ENCODE data around the gene EXO1. TPM values are rescaled to one million over a fixed set of nuclear protein-coding genes. Genes with fewer than 3 reads are reported as not detected.

Gene EXO1
- total RNA-seq, 1 experiment from 2014 or later: 18.5 TPM

- Mint-ChIP-seq H3K27ac (ENCODE audit: unreplicated experiment) (no peak overlapping the region), H3K9me3 (ENCODE audit: unreplicated experiment) (no peaks in the 10 kb centered on the region), H3K36me3 (ENCODE audit: insufficient read depth, unreplicated experiment) (no peaks in the 10 kb centered on the region), H3K4me3 (ENCODE audit: unreplicated experiment) (no peak overlapping the region), H3K27me3 (ENCODE audit: insufficient read depth, unreplicated experiment) (no peaks in the 10 kb centered on the region), H3K4me1 (ENCODE audit: low read depth, unreplicated experiment) (peaks cover 8% of the 10 kb centered on the region)
- no peak for TF ChIP-seq CTCF (IDR thresholded peaks at IDR 0.05; ENCODE audit: insufficient read depth in 1 of 2, low read depth in 1 of 2, low read length in 1 of 2, severe bottlenecking in 1 of 2, unreplicated experiment in 1 of 2)
- ChIA-PET POLR2A (no interaction called here), CTCF (no interaction called here)
- H3K4me3 ChIP-seq (ENCODE audit: low read depth, low read length): no peak overlapping the region
- BruUV-seq (replicated peaks): no TSS peak
- no peak for DNase-seq
- no peaks in the 10 kb centered on the region for H3K9me3 ChIP-seq
- no peaks in the 10 kb centered on the region for H3K27me3 ChIP-seq (replicated peaks; ENCODE audit: control insufficient read depth, insufficient read depth, low read length)
- intact Hi-C loops (cut with micrococcal nuclease; ENCODE audit: unreplicated experiment): no loop called here
- H3K36me3 ChIP-seq (ENCODE audit: control insufficient read depth, insufficient read depth, low read length): no peaks in the 10 kb centered on the region
- no peaks in the 10 kb centered on the region for H3K4me1 ChIP-seq
Measured at GRCh38 chr1:241827264-241827663, 20.7 kb upstream of the EXO1 start.

- CTCF ChIA-PET: no interaction called here
- Mint-ChIP-seq H3K27me3 (ENCODE audit: insufficient read depth, unreplicated experiment) (peaks cover 4% of the 10 kb centered on the region), H3K4me1 (ENCODE audit: low read depth, unreplicated experiment) (peaks cover 8% of the 10 kb centered on the region), H3K4me3 (ENCODE audit: unreplicated experiment) (no peak overlapping the region), H3K9me3 (ENCODE audit: unreplicated experiment) (no peaks in the 10 kb centered on the region), H3K36me3 (ENCODE audit: insufficient read depth, unreplicated experiment) (no peaks in the 10 kb centered on the region), H3K27ac (ENCODE audit: unreplicated experiment) (no peak overlapping the region)
- BruUV-seq (replicated peaks): no TSS peak
- no peak for TF ChIP-seq CTCF (IDR thresholded peaks at IDR 0.05; ENCODE audit: insufficient read depth in 1 of 2, low read depth in 1 of 2, low read length in 1 of 2, severe bottlenecking in 1 of 2, unreplicated experiment in 1 of 2)
- Histone ChIP-seq H3K4me1 (no peaks in the 10 kb centered on the region), H3K4me3 (ENCODE audit: low read depth, low read length) (no peak overlapping the region), H3K27me3 (replicated peaks; ENCODE audit: control insufficient read depth, insufficient read depth, low read length) (no peaks in the 10 kb centered on the region), H3K36me3 (ENCODE audit: control insufficient read depth, insufficient read depth, low read length) (no peaks in the 10 kb centered on the region), H3K9me3 (no peaks in the 10 kb centered on the region)
- POLR2A ChIA-PET: interaction anchor here (0.6 kb wide), 1 partner anchor 32 kb away, joined by 3 read pairs; no protein-coding TSS in a partner anchor
- intact Hi-C loops (cut with micrococcal nuclease; ENCODE audit: unreplicated experiment): no loop called here
- no peak for DNase-seq
Measured at GRCh38 chr1:241828463-241829021, 19.5 kb upstream of the EXO1 start.

GRCh38 chr1:241829468-241829867, 18.5 kb upstream of the EXO1 start:
- Mint-ChIP-seq H3K4me1 (ENCODE audit: low read depth, unreplicated experiment) (peaks cover 8% of the 10 kb centered on the region), H3K4me3 (ENCODE audit: unreplicated experiment) (no peak overlapping the region), H3K9me3 (ENCODE audit: unreplicated experiment) (no peaks in the 10 kb centered on the region), H3K27me3 (ENCODE audit: insufficient read depth, unreplicated experiment) (peaks cover 4% of the 10 kb centered on the region), H3K36me3 (ENCODE audit: insufficient read depth, unreplicated experiment) (no peaks in the 10 kb centered on the region), H3K27ac (ENCODE audit: unreplicated experiment) (no peak overlapping the region)
- H3K9me3 ChIP-seq: no peaks in the 10 kb centered on the region
- no peak overlapping the region for H3K4me3 ChIP-seq (ENCODE audit: low read depth, low read length)
- ChIA-PET CTCF (no interaction called here), POLR2A (interaction anchor here (0.6 kb wide), 1 partner anchor 33 kb away, joined by 3 read pairs; no protein-coding TSS in a partner anchor)
- DNase-seq: no peak
- intact Hi-C loops (cut with micrococcal nuclease; ENCODE audit: unreplicated experiment): no loop called here
- no TSS peak for BruUV-seq (replicated peaks)
- H3K27me3 ChIP-seq (replicated peaks; ENCODE audit: control insufficient read depth, insufficient read depth, low read length): no peaks in the 10 kb centered on the region
- H3K36me3 ChIP-seq (ENCODE audit: control insufficient read depth, insufficient read depth, low read length): no peaks in the 10 kb centered on the region
- H3K4me1 ChIP-seq: no peaks in the 10 kb centered on the region
- no peak for TF ChIP-seq CTCF (IDR thresholded peaks at IDR 0.05; ENCODE audit: insufficient read depth in 1 of 2, low read depth in 1 of 2, low read length in 1 of 2, severe bottlenecking in 1 of 2, unreplicated experiment in 1 of 2)
